ENCODE measurements around the gene PCDHGB4.

- TF ChIP-seq, protein P1, sequence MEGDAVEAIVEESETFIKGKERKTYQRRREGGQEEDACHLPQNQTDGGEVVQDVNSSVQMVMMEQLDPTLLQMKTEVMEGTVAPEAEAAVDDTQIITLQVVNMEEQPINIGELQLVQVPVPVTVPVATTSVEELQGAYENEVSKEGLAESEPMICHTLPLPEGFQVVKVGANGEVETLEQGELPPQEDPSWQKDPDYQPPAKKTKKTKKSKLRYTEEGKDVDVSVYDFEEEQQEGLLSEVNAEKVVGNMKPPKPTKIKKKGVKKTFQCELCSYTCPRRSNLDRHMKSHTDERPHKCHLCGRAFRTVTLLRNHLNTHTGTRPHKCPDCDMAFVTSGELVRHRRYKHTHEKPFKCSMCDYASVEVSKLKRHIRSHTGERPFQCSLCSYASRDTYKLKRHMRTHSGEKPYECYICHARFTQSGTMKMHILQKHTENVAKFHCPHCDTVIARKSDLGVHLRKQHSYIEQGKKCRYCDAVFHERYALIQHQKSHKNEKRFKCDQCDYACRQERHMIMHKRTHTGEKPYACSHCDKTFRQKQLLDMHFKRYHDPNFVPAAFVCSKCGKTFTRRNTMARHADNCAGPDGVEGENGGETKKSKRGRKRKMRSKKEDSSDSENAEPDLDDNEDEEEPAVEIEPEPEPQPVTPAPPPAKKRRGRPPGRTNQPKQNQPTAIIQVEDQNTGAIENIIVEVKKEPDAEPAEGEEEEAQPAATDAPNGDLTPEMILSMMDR (IDR thresholded peaks at IDR 0.05), result no peak
- no peak for TF ChIP-seq ZFX (IDR thresholded peaks at IDR 0.05; ENCODE audit: borderline replicate concordance)
Observed at GRCh38 chr5:141413540-141414069, 26.1 kb downstream of the PCDHGB4 start.
